ENCODE data around the gene DNAJC7. TPM values are rescaled to one million over a fixed set of nuclear protein-coding genes. Genes with fewer than 3 reads are reported as not detected.

Gene DNAJC7
- total and polyA plus RNA-seq, 9 of the 15 experiments (the other 6 are each of a cell fraction or from before 2014, with no cell fraction given) = 85.8 to 262 (median 157) TPM

GRCh38 chr17:42023524-42024349 is 6.5 kb upstream of the DNAJC7 start (continued):
- TF ChIP-seq RBM14 (IDR thresholded peaks at IDR 0.05; ENCODE audit: borderline replicate concordance, insufficient read depth, low read depth, low read length) (no peak), ARID4B (CRISPR knock-in tag; IDR thresholded peaks at IDR 0.05) (no peak), SIX5 (IDR thresholded peaks at IDR 0.05; ENCODE audit: borderline replicate concordance in 1 of 2, insufficient read depth in 1 of 2, low read depth in 1 of 2, low read length in 2 of 2) (no peak), ZNF655 (CRISPR knock-in tag; IDR thresholded peaks at IDR 0.05) (no peak), HMG20A (CRISPR knock-in tag; conservative IDR thresholded peaks at IDR 0.05) (no peak), ZNF347 (CRISPR knock-in tag; IDR thresholded peaks at IDR 0.05; ENCODE audit: low read depth) (no peak), PCBP2 (IDR thresholded peaks at IDR 0.05; ENCODE audit: low read depth, low read length, poor library complexity, severe bottlenecking) (no peak), NCOR1 (IDR thresholded peaks at IDR 0.05) (no peak), TAF9B (IDR thresholded peaks at IDR 0.05; ENCODE audit: partially characterized antibody) (no peak), MCM5 (IDR thresholded peaks at IDR 0.05; ENCODE audit: low read depth) (no peak), CTBP1 (IDR thresholded peaks at IDR 0.05; ENCODE audit: borderline replicate concordance) (peak; percentile 71; the same call in 1 of the 2 replicates), NR2F6 (CRISPR knock-in tag; IDR thresholded peaks at IDR 0.05) (no peak), HMG20B (CRISPR knock-in tag; IDR thresholded peaks at IDR 0.05) (no peak)
- TF ChIP-seq, protein P1, sequence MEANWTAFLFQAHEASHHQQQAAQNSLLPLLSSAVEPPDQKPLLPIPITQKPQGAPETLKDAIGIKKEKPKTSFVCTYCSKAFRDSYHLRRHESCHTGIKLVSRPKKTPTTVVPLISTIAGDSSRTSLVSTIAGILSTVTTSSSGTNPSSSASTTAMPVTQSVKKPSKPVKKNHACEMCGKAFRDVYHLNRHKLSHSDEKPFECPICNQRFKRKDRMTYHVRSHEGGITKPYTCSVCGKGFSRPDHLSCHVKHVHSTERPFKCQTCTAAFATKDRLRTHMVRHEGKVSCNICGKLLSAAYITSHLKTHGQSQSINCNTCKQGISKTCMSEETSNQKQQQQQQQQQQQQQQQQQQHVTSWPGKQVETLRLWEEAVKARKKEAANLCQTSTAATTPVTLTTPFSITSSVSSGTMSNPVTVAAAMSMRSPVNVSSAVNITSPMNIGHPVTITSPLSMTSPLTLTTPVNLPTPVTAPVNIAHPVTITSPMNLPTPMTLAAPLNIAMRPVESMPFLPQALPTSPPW (CRISPR knock-in tag; IDR thresholded peaks at IDR 0.05) = peak; percentile 54
- TF ChIP-seq, protein P2, sequence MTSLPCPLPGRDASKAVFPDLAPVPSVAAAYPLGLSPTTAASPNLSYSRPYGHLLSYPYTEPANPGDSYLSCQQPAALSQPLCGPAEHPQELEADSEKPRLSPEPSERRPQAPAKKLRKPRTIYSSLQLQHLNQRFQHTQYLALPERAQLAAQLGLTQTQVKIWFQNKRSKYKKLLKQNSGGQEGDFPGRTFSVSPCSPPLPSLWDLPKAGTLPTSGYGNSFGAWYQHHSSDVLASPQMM (CRISPR knock-in tag; IDR thresholded peaks at IDR 0.05) = no peak
- TF ChIP-seq, protein P3, sequence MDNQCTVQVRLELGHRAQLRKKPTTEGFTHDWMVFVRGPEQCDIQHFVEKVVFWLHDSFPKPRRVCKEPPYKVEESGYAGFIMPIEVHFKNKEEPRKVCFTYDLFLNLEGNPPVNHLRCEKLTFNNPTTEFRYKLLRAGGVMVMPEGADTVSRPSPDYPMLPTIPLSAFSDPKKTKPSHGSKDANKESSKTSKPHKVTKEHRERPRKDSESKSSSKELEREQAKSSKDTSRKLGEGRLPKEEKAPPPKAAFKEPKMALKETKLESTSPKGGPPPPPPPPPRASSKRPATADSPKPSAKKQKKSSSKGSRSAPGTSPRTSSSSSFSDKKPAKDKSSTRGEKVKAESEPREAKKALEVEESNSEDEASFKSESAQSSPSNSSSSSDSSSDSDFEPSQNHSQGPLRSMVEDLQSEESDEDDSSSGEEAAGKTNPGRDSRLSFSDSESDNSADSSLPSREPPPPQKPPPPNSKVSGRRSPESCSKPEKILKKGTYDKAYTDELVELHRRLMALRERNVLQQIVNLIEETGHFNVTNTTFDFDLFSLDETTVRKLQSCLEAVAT (IDR thresholded peaks at IDR 0.05) = no peak
